K562 (cell line): ENCODE results near the gene GRIN2D. TPM values are rescaled to one million over a fixed set of nuclear protein-coding genes. Genes with fewer than 3 reads are reported as not detected.

ENCODE experiments used
- ATF1 ChIP-seq, 2 experiments: fragments of 450-650 bp in 1 of 2; IDR thresholded peaks; 2 replicates each; pipeline ENCODE4 v1.6.1; 2016; ENCODE audit warnings: missing compliant biosample characterization in 1 of 2, missing genetic modification characterization in 1 of 2
- ATF3 ChIP-seq, 2 experiments: fragments of 450-650 bp in 1 of 2; sonication (generic) in 1 of 2; formaldehyde crosslinking in 1 of 2; IDR thresholded peaks in 1 of 2; conservative IDR thresholded peaks in 1 of 2; 2 replicates each; pipeline versions ENCODE4 v1.6.1 to v1.8.1; 2016 to 2023; ENCODE audit warnings: mild to moderate bottlenecking in 2 of 2, moderate library complexity in 2 of 2, inconsistent platforms in 1 of 2, missing genetic modification reagents in 1 of 2
- ATF7 ChIP-seq: fragments of 450-650 bp; IDR thresholded peaks from 2 replicates; pipeline ENCODE4 v1.7.1; 2014; ENCODE audit warnings: mild to moderate bottlenecking, moderate library complexity
- CEBPZ ChIP-seq: fragments of 150-350 bp; IDR thresholded peaks from 2 replicates; pipeline ENCODE4 v1.6.1; 2014; ENCODE audit warnings: low read depth, mild to moderate bottlenecking, low read length, borderline replicate concordance
- ERF ChIP-seq: fragments of 450-650 bp; formaldehyde crosslinking; IDR thresholded peaks from 2 replicates; pipeline ENCODE4 v1.4.0; 2020; ENCODE audit warnings: mild to moderate bottlenecking, mixed read lengths
- MBD1 ChIP-seq: fragments of 250-450 bp; sonication (Bioruptor Pico); IDR thresholded peaks from 2 replicates; pipeline ENCODE4 v1.8.0; 2022; ENCODE audit warnings: inconsistent platforms
- MTA2 ChIP-seq: fragments of 450-650 bp; IDR thresholded peaks from 2 replicates; pipeline ENCODE4 v1.6.1; 2016; ENCODE audit warnings: low read depth
- POLR2AphosphoS2 ChIP-seq: IDR thresholded peaks from 2 replicates; pipeline ENCODE4 v1.6.1; 2012; ENCODE audit warnings: low read length, improper control_type of control experiment
- SETDB1 ChIP-seq: IDR thresholded peaks from one replicate; pipeline ENCODE4 v1.6.1; 2012; ENCODE audit warnings: low read length, control low read depth, inconsistent platforms
- SIX5 ChIP-seq, 2 experiments: IDR thresholded peaks; 2 replicates each; pipeline ENCODE4 v1.6.1; 2011; ENCODE audit warnings: low read length in 2 of 2, borderline replicate concordance in 1 of 2, low read depth in 1 of 2, mild to moderate bottlenecking in 1 of 2, moderate library complexity in 1 of 2; ENCODE audit not compliant: insufficient read depth in 1 of 2
- STAT5A ChIP-seq: IDR thresholded peaks from 2 replicates; pipeline ENCODE4 v1.6.1; 2012; ENCODE audit warnings: low read length, inconsistent platforms, borderline replicate concordance
- U2AF1 ChIP-seq: fragments of 200-400 bp; formaldehyde crosslinking; optimal IDR thresholded peaks from 2 replicates; pipeline ENCODE3; 2017; ENCODE audit warnings: mild to moderate bottlenecking, low read depth, low read length, moderate library complexity
- ZEB2 ChIP-seq: fragments of 450-650 bp; IDR thresholded peaks from 2 replicates; pipeline ENCODE4 v1.6.1; 2016
- ZNF140 ChIP-seq: fragments of 250-450 bp; sonication (Bioruptor Pico); IDR thresholded peaks from 2 replicates; pipeline ENCODE4 v1.8.0; 2021; ENCODE audit warnings: moderate library complexity, mild to moderate bottlenecking, inconsistent platforms
- ZNF143 ChIP-seq: sonication (generic); formaldehyde crosslinking; IDR thresholded peaks from 2 replicates; pipeline ENCODE4 v1.9.0; 2022; ENCODE audit warnings: mild to moderate bottlenecking, missing genetic modification reagents
- ZNF175 ChIP-seq: fragments of 200-800 bp; sonication (Bioruptor generic); IDR thresholded peaks from 2 replicates; pipeline ENCODE4 v1.6.1; 2016; ENCODE audit warnings: low read depth, mild to moderate bottlenecking, missing genetic modification characterization, missing compliant biosample characterization
- ZNF224 ChIP-seq: sonication (generic); formaldehyde crosslinking; IDR thresholded peaks from 2 replicates; pipeline ENCODE4 v1.8.0; 2022; ENCODE audit warnings: mild to moderate bottlenecking, missing genetic modification reagents
- ZNF277 ChIP-seq: fragments of 250-450 bp; sonication (Bioruptor Pico); IDR thresholded peaks from 2 replicates; pipeline ENCODE4 v1.8.0; 2022; ENCODE audit warnings: inconsistent platforms, mild to moderate bottlenecking, moderate library complexity, borderline replicate concordance
- ZNF354B ChIP-seq: fragments of 250-450 bp; sonication (Bioruptor Pico); IDR thresholded peaks from 2 replicates; pipeline ENCODE4 v1.4.0; 2020
- ZNF77 ChIP-seq: fragments of 250-450 bp; sonication (Bioruptor Pico); IDR thresholded peaks from 2 replicates; pipeline ENCODE4 v1.5.0; 2020
- polyA plus RNA-seq, 8 experiments: library from polyadenylated mRNA; depleted of rRNA in 4 of 8; stranded (reverse) in 5 of 8; unstranded in 3 of 8; fragments of >200 nt; fragmentation: Nextera tagmentation in 2 of 8; fragmentation: Illumina TruSeq in 1 of 8; extraction: Ambion mirVana in 2 of 8; extraction: Trizol in 1 of 8; gene quantifications; 2 replicates each; pipeline versions ENCODE4 v1.2.1 to v1.2.3, GENCODE V29; 2011 to 2014; ENCODE audit warnings: inconsistent platforms in 1 of 8, missing spikeins in 1 of 8
- total RNA-seq, 7 experiments: library from RNA; depleted of rRNA in 6 of 7; stranded (reverse); fragments of >200 nt in 6 of 7; fragmentation: Illumina TruSeq in 2 of 7; extraction: Trizol in 2 of 7; gene quantifications; 2 replicates each; pipeline versions ENCODE4 v1.2.1 to v1.2.3, GENCODE V29; 2011 to 2021; ENCODE audit warnings: low replicate concordance in 1 of 7

GRIN2D gene
- total and polyA plus RNA-seq, 9 of the 15 experiments (the other 6 are each of a cell fraction or from before 2014, with no cell fraction given): 0.32 to 31.5 (median 1.8) TPM

- TF ChIP-seq U2AF1 (no peak), ZNF143 (peak; percentile 82), ATF7 (peak; percentile 37; the same call in 1 of the 2 replicates), MBD1 (no peak), ATF1 (CRISPR knock-in tag; IDR thresholded peaks at IDR 0.05) (no peak), ATF1 (tag; IDR thresholded peaks at IDR 0.05) (peak; percentile 55; the same call in 1 of the 2 replicates), SIX5 (IDR thresholded peaks at IDR 0.05; ENCODE audit: borderline replicate concordance in 1 of 2, insufficient read depth in 1 of 2, low read depth in 1 of 2, low read length in 2 of 2) (peak; percentile 37 to 39; a peak in 2 of 4 replicates), STAT5A (no peak), ZNF354B (CRISPR knock-in tag) (no peak), MTA2 (no peak), POLR2AphosphoS2 (no peak), CEBPZ (no peak), ERF (no peak), ZEB2 (no peak), ZNF277 (CRISPR knock-in tag) (no peak), ZNF175 (no peak), ZNF224 (CRISPR knock-in tag) (no peak), ZNF140 (no peak), ZNF77 (CRISPR knock-in tag) (no peak), SETDB1 (no peak), ATF3 (IDR thresholded peaks at IDR 0.05) (no peak), ATF3 (CRISPR knock-in tag; conservative IDR thresholded peaks at IDR 0.05) (no peak)
Observed at GRCh38 chr19:48400018-48400742, 6.7 kb downstream of the GRIN2D start (continued).
